ENCODE results near the gene GALNT18. TPM values are rescaled to one million over a fixed set of nuclear protein-coding genes. Genes with fewer than 3 reads are reported as not detected.
A peak's percentile ranks its signal among the peaks of the same experiment; 100 is the strongest.

Gene GALNT18
- total and polyA plus RNA-seq, 4 donors: 9.8 to 20.1 (median 12.8) TPM

DNA sequence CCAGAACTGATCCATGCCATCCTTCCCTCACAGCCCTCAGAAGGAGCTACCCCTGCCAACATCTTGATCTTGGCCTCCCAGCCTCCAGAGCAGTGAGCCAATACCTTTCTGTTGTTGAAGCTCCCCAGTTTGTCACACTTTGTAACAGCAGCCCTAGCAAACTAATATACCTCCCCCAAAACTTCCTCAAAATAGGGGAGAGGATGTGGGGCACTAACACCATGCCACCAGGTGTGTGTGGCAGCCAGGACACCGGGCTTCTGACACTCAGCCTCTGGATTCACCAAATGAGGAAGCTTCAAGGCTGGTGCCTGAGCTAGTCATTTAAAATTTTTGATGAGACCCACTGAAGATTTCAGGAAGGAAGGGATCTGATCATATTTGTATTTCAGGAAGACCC, 353.7 kb downstream of the GALNT18 start:
- no peaks in the 10 kb centered on the region for H3K9me3 ChIP-seq (ENCODE audit: control insufficient read depth, insufficient read depth, low read length)
- no peak for DNase-seq (ENCODE audit: low read depth in 4 of 6, low spot score in 6 of 6)
- H3K27ac ChIP-seq (ENCODE audit: low read depth, low read length): no peak overlapping the region
- no peak overlapping the region for H3K4me3 ChIP-seq (ENCODE audit: low read depth, low read length)
- no peaks in the 10 kb centered on the region for H3K4me1 ChIP-seq (ENCODE audit: control insufficient read depth, insufficient read depth, low read length)
- H3K27me3 ChIP-seq (ENCODE audit: control insufficient read depth, insufficient read depth, low read length): no peaks in the 10 kb centered on the region
- WGBS (ENCODE audit: insufficient coverage): 60% methylated on average over 1 of the region's 1 CpG
- H3K36me3 ChIP-seq (ENCODE audit: control insufficient read depth, insufficient read depth, low read length): peaks cover 2% of the 10 kb centered on the region

DNA sequence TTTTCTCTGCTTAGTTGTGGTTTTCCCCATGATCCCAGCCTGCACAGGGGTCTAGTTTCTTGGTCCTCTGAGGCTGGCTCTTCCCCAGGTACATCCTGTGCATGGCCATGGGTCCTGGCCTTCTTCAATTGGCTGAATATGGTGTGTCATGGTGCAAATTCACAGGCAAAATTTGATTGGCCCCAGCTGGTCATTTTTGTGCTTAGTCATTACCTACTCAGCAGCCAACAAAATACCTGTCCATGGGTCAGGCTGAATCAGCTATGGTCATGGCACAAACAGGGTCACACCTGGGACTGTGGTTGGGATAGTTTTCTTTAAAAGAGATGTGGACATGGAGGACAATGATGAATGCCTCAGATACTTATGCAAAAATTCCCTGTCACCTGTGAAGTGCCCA, 354.5 kb downstream of the GALNT18 start:
- H3K27me3 ChIP-seq (ENCODE audit: control insufficient read depth, insufficient read depth, low read length): no peaks in the 10 kb centered on the region
- peaks cover 2% of the 10 kb centered on the region for H3K36me3 ChIP-seq (ENCODE audit: control insufficient read depth, insufficient read depth, low read length)
- no peaks in the 10 kb centered on the region for H3K4me1 ChIP-seq (ENCODE audit: control insufficient read depth, insufficient read depth, low read length)
- H3K9me3 ChIP-seq (ENCODE audit: control insufficient read depth, insufficient read depth, low read length): no peaks in the 10 kb centered on the region
- DNase-seq (ENCODE audit: low read depth in 4 of 6, low spot score in 6 of 6): no peak
- no peak overlapping the region for H3K4me3 ChIP-seq (ENCODE audit: low read depth, low read length)
- H3K27ac ChIP-seq (ENCODE audit: low read depth, low read length): no peak overlapping the region

- H3K9me3 ChIP-seq (ENCODE audit: control insufficient read depth, insufficient read depth, low read length): no peaks in the 10 kb centered on the region
- H3K4me1 ChIP-seq (ENCODE audit: control insufficient read depth, insufficient read depth, low read length): no peaks in the 10 kb centered on the region
- no peak for DNase-seq (ENCODE audit: low read depth in 4 of 6, low spot score in 6 of 6)
- H3K27ac ChIP-seq (ENCODE audit: low read depth, low read length): no peak overlapping the region
- peaks cover 2% of the 10 kb centered on the region for H3K36me3 ChIP-seq (ENCODE audit: control insufficient read depth, insufficient read depth, low read length)
- no peaks in the 10 kb centered on the region for H3K27me3 ChIP-seq (ENCODE audit: control insufficient read depth, insufficient read depth, low read length)
- H3K4me3 ChIP-seq (ENCODE audit: low read depth, low read length): no peak overlapping the region
- WGBS (ENCODE audit: insufficient coverage): 53% methylated on average over 6 of the region's 8 CpGs
Observed at GRCh38 chr11:11265994-11266606, 355.7 kb downstream of the GALNT18 start.

- Histone ChIP-seq H3K9me3 (ENCODE audit: control insufficient read depth, insufficient read depth, low read length) (no peaks in the 10 kb centered on the region), H3K27me3 (ENCODE audit: control insufficient read depth, insufficient read depth, low read length) (no peaks in the 10 kb centered on the region), H3K36me3 (ENCODE audit: control insufficient read depth, insufficient read depth, low read length) (peaks cover 2% of the 10 kb centered on the region), H3K4me1 (ENCODE audit: control insufficient read depth, insufficient read depth, low read length) (no peaks in the 10 kb centered on the region), H3K4me3 (ENCODE audit: low read depth, low read length) (no peak overlapping the region), H3K27ac (ENCODE audit: low read depth, low read length) (no peak overlapping the region)
- no peak for DNase-seq (ENCODE audit: low read depth in 4 of 6, low spot score in 6 of 6)
- WGBS (ENCODE audit: insufficient coverage): no CpG with 5 or more reads among the region's 3 CpGs
Observed at GRCh38 chr11:11265320-11265719, 356.5 kb downstream of the GALNT18 start.

- no peaks in the 10 kb centered on the region for H3K4me1 ChIP-seq (ENCODE audit: control insufficient read depth, insufficient read depth, low read length)
- DNase-seq (ENCODE audit: low read depth in 4 of 6, low spot score in 6 of 6): peak in 2 of 6 donors; percentile 35 to 76
- H3K27me3 ChIP-seq (ENCODE audit: control insufficient read depth, insufficient read depth, low read length): no peaks in the 10 kb centered on the region
- no peaks in the 10 kb centered on the region for H3K9me3 ChIP-seq (ENCODE audit: control insufficient read depth, insufficient read depth, low read length)
- H3K27ac ChIP-seq (ENCODE audit: low read depth, low read length): no peak overlapping the region
- 28% methylated on average over 4 of the region's 8 CpGs for WGBS (ENCODE audit: insufficient coverage)
- no peak overlapping the region for H3K4me3 ChIP-seq (ENCODE audit: low read depth, low read length)
- no peaks in the 10 kb centered on the region for H3K36me3 ChIP-seq (ENCODE audit: control insufficient read depth, insufficient read depth, low read length)
Observed at GRCh38 chr11:11263238-11264005, 358.4 kb downstream of the GALNT18 start.

DNA sequence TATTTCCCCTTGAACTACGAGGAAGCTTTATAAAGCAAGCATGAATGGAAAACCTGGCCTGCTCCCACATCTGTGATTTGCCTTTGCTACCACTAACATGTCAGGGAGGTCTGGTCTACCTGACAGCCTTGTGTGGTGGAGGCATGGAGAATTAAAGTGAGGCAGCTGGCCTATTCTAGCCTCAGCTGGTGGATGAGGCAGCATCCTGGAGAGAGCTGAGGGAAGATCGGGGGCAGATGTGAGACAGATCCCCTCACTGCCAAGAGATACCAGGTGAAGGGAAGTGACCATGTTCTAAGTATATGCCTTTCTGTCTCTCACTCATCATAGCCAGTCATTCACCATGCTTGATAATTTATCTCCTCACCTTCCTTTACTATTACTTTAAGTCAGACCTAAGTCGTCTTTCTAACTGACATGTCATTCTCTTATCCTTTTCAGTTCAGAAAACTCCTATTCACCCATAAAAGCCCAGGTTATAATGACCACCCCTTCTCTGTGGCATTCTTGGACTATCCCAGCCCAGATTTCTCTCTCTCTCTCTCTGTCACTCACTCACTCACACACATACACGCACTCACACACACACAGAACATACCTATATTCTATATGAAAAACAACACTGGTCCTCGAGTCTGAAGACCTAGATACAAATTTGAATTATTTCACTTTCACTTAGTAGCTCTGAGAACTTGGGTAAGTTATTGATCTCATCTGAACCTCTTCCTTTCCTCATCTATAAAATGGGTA, 359.5 kb downstream of the GALNT18 start:
- no peak for DNase-seq (ENCODE audit: low read depth in 4 of 6, low spot score in 6 of 6)
- WGBS (ENCODE audit: insufficient coverage): 80% methylated on average over 3 of the region's 5 CpGs
- no peak overlapping the region for H3K4me3 ChIP-seq (ENCODE audit: low read depth, low read length)
- H3K36me3 ChIP-seq (ENCODE audit: control insufficient read depth, insufficient read depth, low read length): no peaks in the 10 kb centered on the region
- H3K4me1 ChIP-seq (ENCODE audit: control insufficient read depth, insufficient read depth, low read length): no peaks in the 10 kb centered on the region
- H3K27me3 ChIP-seq (ENCODE audit: control insufficient read depth, insufficient read depth, low read length): no peaks in the 10 kb centered on the region
- no peak overlapping the region for H3K27ac ChIP-seq (ENCODE audit: low read depth, low read length)
- no peaks in the 10 kb centered on the region for H3K9me3 ChIP-seq (ENCODE audit: control insufficient read depth, insufficient read depth, low read length)

DNA sequence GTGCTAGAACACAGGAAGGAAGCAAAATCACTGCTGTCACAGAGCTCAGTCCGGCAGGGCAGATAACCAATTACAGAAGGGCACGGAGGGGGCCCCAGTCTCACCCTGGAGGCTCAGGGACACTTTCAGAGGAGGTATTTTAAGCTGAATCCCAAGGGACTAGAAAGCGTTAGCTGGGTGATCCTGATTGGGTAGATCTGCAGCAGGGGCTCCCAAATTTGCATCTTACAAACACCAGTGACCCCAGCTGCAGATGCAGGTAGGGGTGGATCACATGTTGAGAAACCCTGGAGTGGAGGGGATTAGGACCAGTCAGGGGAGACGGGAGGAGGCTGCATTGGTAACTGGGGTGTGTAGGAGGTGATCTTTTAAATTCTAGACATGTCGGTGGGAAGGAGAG, 360.2 kb downstream of the GALNT18 start:
- H3K4me1 ChIP-seq (ENCODE audit: control insufficient read depth, insufficient read depth, low read length): no peaks in the 10 kb centered on the region
- WGBS (ENCODE audit: insufficient coverage): 69% methylated on average over 5 of the region's 5 CpGs
- DNase-seq (ENCODE audit: low read depth in 4 of 6, low spot score in 6 of 6): no peak
- H3K4me3 ChIP-seq (ENCODE audit: low read depth, low read length): no peak overlapping the region
- no peak overlapping the region for H3K27ac ChIP-seq (ENCODE audit: low read depth, low read length)
- no peaks in the 10 kb centered on the region for H3K27me3 ChIP-seq (ENCODE audit: control insufficient read depth, insufficient read depth, low read length)
- H3K9me3 ChIP-seq (ENCODE audit: control insufficient read depth, insufficient read depth, low read length): no peaks in the 10 kb centered on the region
- no peaks in the 10 kb centered on the region for H3K36me3 ChIP-seq (ENCODE audit: control insufficient read depth, insufficient read depth, low read length)

GRCh38 chr11:11260903-11261302, 360.9 kb downstream of the GALNT18 start:
- Histone ChIP-seq H3K9me3 (ENCODE audit: control insufficient read depth, insufficient read depth, low read length) (no peaks in the 10 kb centered on the region), H3K27me3 (ENCODE audit: control insufficient read depth, insufficient read depth, low read length) (no peaks in the 10 kb centered on the region), H3K36me3 (ENCODE audit: control insufficient read depth, insufficient read depth, low read length) (no peaks in the 10 kb centered on the region), H3K27ac (ENCODE audit: low read depth, low read length) (no peak overlapping the region), H3K4me3 (ENCODE audit: low read depth, low read length) (no peak overlapping the region), H3K4me1 (ENCODE audit: control insufficient read depth, insufficient read depth, low read length) (no peaks in the 10 kb centered on the region)
- no peak for DNase-seq (ENCODE audit: low read depth in 4 of 6, low spot score in 6 of 6)
- no CpG with 5 or more reads among the region's 4 CpGs for WGBS (ENCODE audit: insufficient coverage)

- Histone ChIP-seq H3K9me3 (ENCODE audit: control insufficient read depth, insufficient read depth, low read length) (no peaks in the 10 kb centered on the region), H3K27me3 (ENCODE audit: control insufficient read depth, insufficient read depth, low read length) (no peaks in the 10 kb centered on the region), H3K4me3 (ENCODE audit: low read depth, low read length) (no peak overlapping the region), H3K4me1 (ENCODE audit: control insufficient read depth, insufficient read depth, low read length) (no peaks in the 10 kb centered on the region), H3K36me3 (ENCODE audit: control insufficient read depth, insufficient read depth, low read length) (no peaks in the 10 kb centered on the region), H3K27ac (ENCODE audit: low read depth, low read length) (no peak overlapping the region)
- no peak for DNase-seq (ENCODE audit: low read depth in 4 of 6, low spot score in 6 of 6)
- 88% methylated on average over 4 of the region's 5 CpGs for WGBS (ENCODE audit: insufficient coverage)
Observed at GRCh38 chr11:11253995-11254394, 367.8 kb downstream of the GALNT18 start.

Measured in spinal cord (tissue), 10 donors.